Measurements from ENCODE around the gene KCND2.

GRCh38 chr7:120256344-120257070 lies 16.5 kb upstream of the KCND2 start:
- no peak for TF ChIP-seq CTCF (IDR thresholded peaks at IDR 0.05 in 4 of 5, conservative IDR thresholded peaks at IDR 0.05 in 1 of 5)
- no peak for TF ChIP-seq POLR2A (IDR thresholded peaks at IDR 0.05)

Data from gastrocnemius medialis (tissue), 4 donors.